Adrenal gland (tissue), 5 donors: ENCODE results near the gene PPP5C.

ENCODE experiments used
- POLR2A ChIP-seq, 2 donors: fragments of 450-650 bp; IDR thresholded peaks; one replicate each; pipeline ENCODE4 v1.6.1; 2017; ENCODE audit warnings: antibody characterized with exemption in 2 of 2, mild to moderate bottlenecking in 2 of 2, moderate library complexity in 1 of 2
- TF ChIP-seq, protein P1 (sequence below), 6 experiments: fragments of 450-650 bp in 4 of 6; fragments of 200-600 bp in 2 of 6; sonication (generic) in 1 of 6; IDR thresholded peaks; 1 replicate in 5 of 6; 2 replicates in 1 of 6; pipeline versions ENCODE4 v1.5.1 to v1.8.0; 2016 to 2021; ENCODE audit warnings: antibody characterized with exemption in 6 of 6, mild to moderate bottlenecking in 2 of 6, moderate library complexity in 1 of 6
- donor health status: DM: no; HTN: no; CAD: no.

DNA sequence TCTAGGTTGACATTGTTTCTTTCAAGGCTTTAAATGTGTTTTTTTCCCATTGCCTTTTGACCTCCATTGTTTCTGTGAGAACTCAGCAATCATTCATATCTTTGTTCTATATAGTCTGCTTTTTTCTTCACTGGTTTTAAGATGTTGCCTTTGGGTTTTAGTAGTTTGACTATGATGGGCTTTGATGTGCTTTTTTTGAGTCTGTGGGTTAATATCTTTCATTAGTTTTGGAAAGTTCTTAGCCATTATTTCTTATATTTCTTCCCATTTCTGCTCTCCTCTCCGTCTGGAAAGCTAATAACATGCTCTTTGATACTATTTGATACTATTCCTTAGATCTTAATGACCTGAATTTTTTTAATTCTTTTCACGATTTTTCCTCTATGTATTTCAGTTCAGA lies 33.8 kb downstream of the PPP5C start:
- TF ChIP-seq, protein P1, sequence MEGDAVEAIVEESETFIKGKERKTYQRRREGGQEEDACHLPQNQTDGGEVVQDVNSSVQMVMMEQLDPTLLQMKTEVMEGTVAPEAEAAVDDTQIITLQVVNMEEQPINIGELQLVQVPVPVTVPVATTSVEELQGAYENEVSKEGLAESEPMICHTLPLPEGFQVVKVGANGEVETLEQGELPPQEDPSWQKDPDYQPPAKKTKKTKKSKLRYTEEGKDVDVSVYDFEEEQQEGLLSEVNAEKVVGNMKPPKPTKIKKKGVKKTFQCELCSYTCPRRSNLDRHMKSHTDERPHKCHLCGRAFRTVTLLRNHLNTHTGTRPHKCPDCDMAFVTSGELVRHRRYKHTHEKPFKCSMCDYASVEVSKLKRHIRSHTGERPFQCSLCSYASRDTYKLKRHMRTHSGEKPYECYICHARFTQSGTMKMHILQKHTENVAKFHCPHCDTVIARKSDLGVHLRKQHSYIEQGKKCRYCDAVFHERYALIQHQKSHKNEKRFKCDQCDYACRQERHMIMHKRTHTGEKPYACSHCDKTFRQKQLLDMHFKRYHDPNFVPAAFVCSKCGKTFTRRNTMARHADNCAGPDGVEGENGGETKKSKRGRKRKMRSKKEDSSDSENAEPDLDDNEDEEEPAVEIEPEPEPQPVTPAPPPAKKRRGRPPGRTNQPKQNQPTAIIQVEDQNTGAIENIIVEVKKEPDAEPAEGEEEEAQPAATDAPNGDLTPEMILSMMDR (IDR thresholded peaks at IDR 0.05): no peak
- TF ChIP-seq POLR2A (IDR thresholded peaks at IDR 0.05): no peak
